ENCODE results near the gene FOXE1. TPM values are rescaled to one million over a fixed set of nuclear protein-coding genes. Genes with fewer than 3 reads are reported as not detected.

FOXE1 gene
- total RNA-seq, 2 donors from 2014 or later = not detected

- Histone ChIP-seq H3K9me3 (ENCODE audit: control insufficient read depth, low read length) (no peaks in the 10 kb centered on the region), H3K27ac (ENCODE audit: low read depth, low read length) (no peak overlapping the region), H3K4me3 (ENCODE audit: low read length) (peak overlapping the region; percentile 32), H3K27me3 (ENCODE audit: control insufficient read depth, insufficient read depth, low read length, poor library complexity, severe bottlenecking) (peaks cover 100% of the 10 kb centered on the region), H3K36me3 (ENCODE audit: control insufficient read depth, insufficient read depth, low read length) (no peaks in the 10 kb centered on the region), H3K4me1 (ENCODE audit: control insufficient read depth, insufficient read depth, low read length) (peaks cover 17% of the 10 kb centered on the region), H3K9ac (ENCODE audit: extremely low read depth, low read length, poor library complexity, severe bottlenecking) (no peak overlapping the region)
- DNase-seq = peak; percentile 87
- Mint-ChIP-seq H3K4me3 (peak overlapping the region; percentile 56), H3K27me3 (ENCODE audit: insufficient read depth) (peaks cover 93% of the 10 kb centered on the region), H3K9me3 (no peaks in the 10 kb centered on the region), H3K4me1 (peaks cover 14% of the 10 kb centered on the region), H3K36me3 (ENCODE audit: low read depth) (no peaks in the 10 kb centered on the region), H3K27ac (no peak overlapping the region)
- TF ChIP-seq, protein P1, sequence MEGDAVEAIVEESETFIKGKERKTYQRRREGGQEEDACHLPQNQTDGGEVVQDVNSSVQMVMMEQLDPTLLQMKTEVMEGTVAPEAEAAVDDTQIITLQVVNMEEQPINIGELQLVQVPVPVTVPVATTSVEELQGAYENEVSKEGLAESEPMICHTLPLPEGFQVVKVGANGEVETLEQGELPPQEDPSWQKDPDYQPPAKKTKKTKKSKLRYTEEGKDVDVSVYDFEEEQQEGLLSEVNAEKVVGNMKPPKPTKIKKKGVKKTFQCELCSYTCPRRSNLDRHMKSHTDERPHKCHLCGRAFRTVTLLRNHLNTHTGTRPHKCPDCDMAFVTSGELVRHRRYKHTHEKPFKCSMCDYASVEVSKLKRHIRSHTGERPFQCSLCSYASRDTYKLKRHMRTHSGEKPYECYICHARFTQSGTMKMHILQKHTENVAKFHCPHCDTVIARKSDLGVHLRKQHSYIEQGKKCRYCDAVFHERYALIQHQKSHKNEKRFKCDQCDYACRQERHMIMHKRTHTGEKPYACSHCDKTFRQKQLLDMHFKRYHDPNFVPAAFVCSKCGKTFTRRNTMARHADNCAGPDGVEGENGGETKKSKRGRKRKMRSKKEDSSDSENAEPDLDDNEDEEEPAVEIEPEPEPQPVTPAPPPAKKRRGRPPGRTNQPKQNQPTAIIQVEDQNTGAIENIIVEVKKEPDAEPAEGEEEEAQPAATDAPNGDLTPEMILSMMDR (conservative IDR thresholded peaks at IDR 0.05) = peak; percentile 55
- 0 to 1% methylated on average over 20 to 124 of the region's 125 CpGs for WGBS, 2 experiments (ENCODE audit: insufficient coverage in 1 of 2, insufficient read length in 1 of 2)
These were observed 1.0 kb downstream of the FOXE1 start for GRCh38 chr9:97853844-97854695.

DNA sequence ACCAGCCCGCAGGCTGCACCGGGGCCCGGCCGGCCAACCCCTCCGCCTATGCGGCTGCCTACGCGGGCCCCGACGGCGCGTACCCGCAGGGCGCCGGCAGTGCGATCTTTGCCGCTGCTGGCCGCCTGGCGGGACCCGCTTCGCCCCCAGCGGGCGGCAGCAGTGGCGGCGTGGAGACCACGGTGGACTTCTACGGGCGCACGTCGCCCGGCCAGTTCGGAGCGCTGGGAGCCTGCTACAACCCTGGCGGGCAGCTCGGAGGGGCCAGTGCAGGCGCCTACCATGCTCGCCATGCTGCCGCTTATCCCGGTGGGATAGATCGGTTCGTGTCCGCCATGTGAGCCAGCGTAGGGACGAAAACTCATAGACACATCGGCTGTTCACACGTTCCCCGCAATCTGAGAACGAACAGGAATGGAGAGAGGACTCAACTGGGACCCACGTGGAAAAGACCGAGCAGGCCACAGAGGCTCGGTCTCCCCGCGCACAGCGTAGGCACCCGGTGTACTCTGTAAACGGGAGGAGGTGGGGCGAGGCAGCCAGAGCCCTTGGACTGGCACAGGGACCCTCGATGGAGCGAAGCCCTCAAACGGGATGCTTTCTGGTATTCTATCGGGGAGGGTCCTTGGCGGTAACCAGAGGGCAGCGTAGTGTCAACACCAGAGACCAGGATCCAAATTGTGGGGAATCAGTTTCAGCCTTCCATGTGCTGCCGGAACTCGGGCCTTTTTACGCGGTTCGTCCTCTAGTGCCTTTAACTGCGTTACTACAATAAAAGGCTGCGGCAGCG is 1.9 kb downstream of the FOXE1 start:
- peaks cover 14% of the 10 kb centered on the region for H3K4me1 Mint-ChIP-seq
- Histone ChIP-seq H3K9ac (ENCODE audit: extremely low read depth, low read length, poor library complexity, severe bottlenecking) (no peak overlapping the region), H3K4me1 (ENCODE audit: control insufficient read depth, insufficient read depth, low read length) (peaks cover 17% of the 10 kb centered on the region), H3K4me3 (ENCODE audit: low read length) (no peak overlapping the region), H3K9me3 (ENCODE audit: control insufficient read depth, low read length) (no peaks in the 10 kb centered on the region), H3K36me3 (ENCODE audit: control insufficient read depth, insufficient read depth, low read length) (no peaks in the 10 kb centered on the region), H3K27me3 (ENCODE audit: control insufficient read depth, insufficient read depth, low read length, poor library complexity, severe bottlenecking) (peaks cover 100% of the 10 kb centered on the region), H3K27ac (ENCODE audit: low read depth, low read length) (no peak overlapping the region)
- peak; percentile 65 for DNase-seq
- no peak overlapping the region for H3K27ac Mint-ChIP-seq
- H3K9me3 Mint-ChIP-seq = no peaks in the 10 kb centered on the region
- H3K36me3 Mint-ChIP-seq (ENCODE audit: low read depth) = no peaks in the 10 kb centered on the region
- 8 to 9% methylated on average over 36 to 71 of the region's 71 CpGs for WGBS, 2 experiments (ENCODE audit: insufficient coverage in 1 of 2, insufficient read length in 1 of 2)
- TF ChIP-seq, protein P1 (conservative IDR thresholded peaks at IDR 0.05) = no peak
- peaks cover 93% of the 10 kb centered on the region for H3K27me3 Mint-ChIP-seq (ENCODE audit: insufficient read depth)
- no peak overlapping the region for H3K4me3 Mint-ChIP-seq

DNA sequence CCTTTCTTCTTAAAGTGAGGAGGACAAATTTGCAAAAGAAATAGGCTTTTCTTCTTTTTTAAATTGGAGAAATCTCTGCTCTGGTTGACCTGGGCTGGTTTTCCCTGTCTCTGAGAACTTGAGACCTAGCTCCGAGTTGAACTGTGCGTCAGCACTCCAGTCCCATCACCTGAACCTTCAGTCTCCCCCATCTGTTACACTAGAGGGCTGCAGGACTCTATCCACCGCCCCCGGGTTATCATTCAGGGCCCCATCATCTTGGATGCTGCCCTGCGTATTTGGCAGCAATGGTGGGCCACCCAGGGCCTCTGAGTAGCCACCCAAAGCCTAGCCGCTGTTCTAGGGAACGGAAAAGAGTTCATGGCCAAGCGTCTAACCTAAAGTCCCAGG is 2.5 kb downstream of the FOXE1 start:
- Mint-ChIP-seq H3K27ac (no peak overlapping the region), H3K4me1 (peaks cover 14% of the 10 kb centered on the region), H3K27me3 (ENCODE audit: insufficient read depth) (peaks cover 93% of the 10 kb centered on the region), H3K36me3 (ENCODE audit: low read depth) (no peaks in the 10 kb centered on the region), H3K9me3 (no peaks in the 10 kb centered on the region), H3K4me3 (no peak overlapping the region)
- H3K9me3 ChIP-seq (ENCODE audit: control insufficient read depth, low read length) = no peaks in the 10 kb centered on the region
- H3K9ac ChIP-seq (ENCODE audit: extremely low read depth, low read length, poor library complexity, severe bottlenecking) = no peak overlapping the region
- no peak overlapping the region for H3K4me3 ChIP-seq (ENCODE audit: low read length)
- peaks cover 17% of the 10 kb centered on the region for H3K4me1 ChIP-seq (ENCODE audit: control insufficient read depth, insufficient read depth, low read length)
- TF ChIP-seq, protein P1 (conservative IDR thresholded peaks at IDR 0.05) = no peak
- peak; percentile 46 for DNase-seq
- WGBS, 2 experiments (ENCODE audit: insufficient coverage in 1 of 2, insufficient read length in 1 of 2) = 11 to 13% methylated on average over 8 of the region's 8 CpGs
- H3K27me3 ChIP-seq (ENCODE audit: control insufficient read depth, insufficient read depth, low read length, poor library complexity, severe bottlenecking) = peaks cover 100% of the 10 kb centered on the region
- no peak overlapping the region for H3K27ac ChIP-seq (ENCODE audit: low read depth, low read length)
- H3K36me3 ChIP-seq (ENCODE audit: control insufficient read depth, insufficient read depth, low read length) = no peaks in the 10 kb centered on the region
